ENCODE results near the gene TRIM8.

DNA sequence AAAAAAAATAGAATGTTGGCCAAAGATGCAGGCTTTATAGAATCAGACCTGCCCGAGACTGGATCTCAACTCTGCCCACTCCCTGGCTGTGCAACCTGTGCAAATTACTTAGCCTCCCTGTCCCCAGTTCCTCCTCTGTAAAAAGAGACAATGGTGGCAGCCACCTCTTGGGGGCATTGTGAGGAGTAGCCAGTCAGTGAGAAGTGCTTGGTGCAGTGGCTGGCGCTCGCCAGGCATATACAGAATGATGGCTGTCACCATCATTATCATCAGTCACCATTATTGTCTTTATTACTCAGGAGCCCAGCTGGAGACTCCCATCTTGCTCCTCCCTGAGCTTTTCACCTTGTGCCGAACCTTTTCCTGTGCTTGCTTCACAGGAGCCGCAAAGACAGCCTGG, 29.4 kb upstream of the TRIM8 start:
- TF ChIP-seq, protein P1, sequence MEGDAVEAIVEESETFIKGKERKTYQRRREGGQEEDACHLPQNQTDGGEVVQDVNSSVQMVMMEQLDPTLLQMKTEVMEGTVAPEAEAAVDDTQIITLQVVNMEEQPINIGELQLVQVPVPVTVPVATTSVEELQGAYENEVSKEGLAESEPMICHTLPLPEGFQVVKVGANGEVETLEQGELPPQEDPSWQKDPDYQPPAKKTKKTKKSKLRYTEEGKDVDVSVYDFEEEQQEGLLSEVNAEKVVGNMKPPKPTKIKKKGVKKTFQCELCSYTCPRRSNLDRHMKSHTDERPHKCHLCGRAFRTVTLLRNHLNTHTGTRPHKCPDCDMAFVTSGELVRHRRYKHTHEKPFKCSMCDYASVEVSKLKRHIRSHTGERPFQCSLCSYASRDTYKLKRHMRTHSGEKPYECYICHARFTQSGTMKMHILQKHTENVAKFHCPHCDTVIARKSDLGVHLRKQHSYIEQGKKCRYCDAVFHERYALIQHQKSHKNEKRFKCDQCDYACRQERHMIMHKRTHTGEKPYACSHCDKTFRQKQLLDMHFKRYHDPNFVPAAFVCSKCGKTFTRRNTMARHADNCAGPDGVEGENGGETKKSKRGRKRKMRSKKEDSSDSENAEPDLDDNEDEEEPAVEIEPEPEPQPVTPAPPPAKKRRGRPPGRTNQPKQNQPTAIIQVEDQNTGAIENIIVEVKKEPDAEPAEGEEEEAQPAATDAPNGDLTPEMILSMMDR (conservative IDR thresholded peaks at IDR 0.05), result no peak
- TF ChIP-seq EZH2 (IDR thresholded peaks at IDR 0.05; ENCODE audit: low read depth), result no peak
